ENCODE results near the gene NLK.
"Not testable (repeated sequence)": the region's sequence is repeated elsewhere in the genome, so short reads cannot be mapped to it uniquely, and the experiment has no call there.

Gene NLK

GRCh38 chr17:28189667-28190066, 147.2 kb downstream of the NLK start:
- no peak for DNase-seq (ENCODE audit: low read depth in 3 of 3, low spot score in 1 of 3)

- DNase-seq (ENCODE audit: low read depth in 3 of 3, low spot score in 1 of 3): no peak
Measured at GRCh38 chr17:28191018-28191417, 148.5 kb downstream of the NLK start.

GRCh38 chr17:28193241-28193640, 150.8 kb downstream of the NLK start:
- no peak for DNase-seq (ENCODE audit: low read depth in 3 of 3, low spot score in 1 of 3)

GRCh38 chr17:28194382-28194781, 151.9 kb downstream of the NLK start:
- DNase-seq (ENCODE audit: low read depth in 3 of 3, low spot score in 1 of 3): no peak

- no peak for DNase-seq (ENCODE audit: low read depth in 3 of 3, low spot score in 1 of 3)
Measured at GRCh38 chr17:28196636-28197035, 154.2 kb downstream of the NLK start.

GRCh38 chr17:28199115-28199514, 156.6 kb downstream of the NLK start:
- DNase-seq (ENCODE audit: low read depth in 3 of 3, low spot score in 1 of 3): no peak

GRCh38 chr17:28199728-28200127, 157.3 kb downstream of the NLK start:
- DNase-seq (ENCODE audit: low read depth in 3 of 3, low spot score in 1 of 3): no peak

GRCh38 chr17:28201315-28201714, 158.8 kb downstream of the NLK start:
- no peak for DNase-seq (ENCODE audit: low read depth in 3 of 3, low spot score in 1 of 3)

GRCh38 chr17:28204244-28204643, 161.8 kb downstream of the NLK start:
- no peak for DNase-seq (ENCODE audit: low read depth in 3 of 3, low spot score in 1 of 3)

GRCh38 chr17:28204751-28205150, 162.3 kb downstream of the NLK start:
- DNase-seq (ENCODE audit: low read depth in 3 of 3, low spot score in 1 of 3): no peak

- no peak for DNase-seq (ENCODE audit: low read depth in 3 of 3, low spot score in 1 of 3)
Measured at GRCh38 chr17:28206292-28206691, 163.8 kb downstream of the NLK start.

GRCh38 chr17:28211811-28212210, 169.3 kb downstream of the NLK start:
- DNase-seq (ENCODE audit: low read depth in 3 of 3, low spot score in 1 of 3): no peak

- not testable (repeated sequence) for DNase-seq (ENCODE audit: low read depth in 3 of 3, low spot score in 1 of 3)
Measured at GRCh38 chr17:28213578-28213977, 171.1 kb downstream of the NLK start.

- no peak for DNase-seq (ENCODE audit: low read depth in 3 of 3, low spot score in 1 of 3)
Measured at GRCh38 chr17:28216052-28216451, 173.6 kb downstream of the NLK start.

- no peak for DNase-seq (ENCODE audit: low read depth in 3 of 3, low spot score in 1 of 3)
Measured at GRCh38 chr17:28216528-28216927, 174.1 kb downstream of the NLK start.

GRCh38 chr17:28219771-28220170, 177.3 kb downstream of the NLK start:
- DNase-seq (ENCODE audit: low read depth in 3 of 3, low spot score in 1 of 3): no peak

- DNase-seq (ENCODE audit: low read depth in 3 of 3, low spot score in 1 of 3): no peak
Measured at GRCh38 chr17:28221751-28222414, 179.4 kb downstream of the NLK start.

- DNase-seq (ENCODE audit: low read depth in 3 of 3, low spot score in 1 of 3): no peak
Measured at GRCh38 chr17:28225271-28225670, 182.8 kb downstream of the NLK start.

GRCh38 chr17:28225867-28226266, 183.4 kb downstream of the NLK start:
- no peak for DNase-seq (ENCODE audit: low read depth in 3 of 3, low spot score in 1 of 3)

GRCh38 chr17:28226563-28227315, 184.3 kb downstream of the NLK start:
- DNase-seq (ENCODE audit: low read depth in 3 of 3, low spot score in 1 of 3): no peak

GRCh38 chr17:28227316-28228108, 185.0 kb downstream of the NLK start:
- DNase-seq (ENCODE audit: low read depth in 3 of 3, low spot score in 1 of 3): no peak
